NCI-H526 (cell line): Measurements from ENCODE around the gene PCDHGB5.
"Not testable (repeated sequence)": the region's sequence is repeated elsewhere in the genome, so short reads cannot be mapped to it uniquely, and the experiment has no call there.

Experiments
- DNase-seq, 2 experiments: peaks; one replicate each; lab custom pipeline; 2025; lab: John Stamatoyannopoulos, UW

The PCDHGB5 gene

GRCh38 chr5:141382469-141383294 lies 15.1 kb upstream of the PCDHGB5 start, which contains the start of gene PCDHGA7:
Gene PCDHGA7 (plus strand): TSS chr5:141382742. CDS start chr5:141382900, 158 bp downstream.
- DNase-seq, result no peak

GRCh38 chr5:141383345-141383744 lies 14.4 kb upstream of the PCDHGB5 start:
- no peak for DNase-seq

- DNase-seq, result no peak
Observed at GRCh38 chr5:141384471-141385267, 13.1 kb upstream of the PCDHGB5 start.

DNA sequence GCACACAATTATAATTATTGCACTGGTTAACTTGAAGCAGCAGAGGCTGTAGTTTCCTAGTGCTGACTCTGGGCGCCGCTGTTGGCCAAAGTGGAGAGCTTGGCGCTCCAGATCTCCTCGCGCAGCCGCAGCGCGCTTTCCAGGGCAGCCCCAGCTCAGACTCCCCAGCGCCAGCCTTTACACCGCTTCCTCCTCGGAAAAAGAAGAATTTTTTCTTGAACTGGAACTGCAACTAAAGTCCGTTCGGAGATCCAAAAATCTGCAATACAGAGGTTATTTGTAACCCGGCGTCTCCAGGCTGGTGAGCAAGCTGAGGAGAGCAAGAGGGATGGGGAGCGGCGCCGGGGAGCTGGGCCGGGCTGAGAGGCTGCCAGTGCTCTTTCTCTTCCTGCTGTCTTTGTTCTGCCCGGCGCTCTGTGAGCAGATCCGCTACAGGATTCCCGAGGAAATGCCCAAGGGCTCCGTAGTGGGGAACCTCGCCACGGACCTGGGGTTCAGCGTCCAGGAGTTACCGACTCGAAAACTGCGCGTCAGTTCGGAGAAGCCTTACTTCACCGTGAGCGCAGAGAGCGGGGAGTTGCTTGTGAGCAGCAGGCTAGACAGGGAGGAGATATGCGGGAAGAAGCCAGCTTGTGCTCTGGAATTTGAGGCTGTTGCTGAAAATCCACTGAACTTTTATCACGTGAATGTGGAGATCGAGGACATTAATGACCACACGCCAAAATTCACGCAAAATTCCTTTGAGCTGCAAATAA lies 10.0 kb upstream of the PCDHGB5 start, which contains the start of gene PCDHGB4:
TSS of gene PCDHGB4 (plus strand) at position 142 of the 755 bp plus-strand sequence. CDS start at position 329, 187 bp downstream.
- DNase-seq, result not testable (repeated sequence)

- no peak for DNase-seq
Observed at GRCh38 chr5:141388661-141389060, 9.1 kb upstream of the PCDHGB5 start.

GRCh38 chr5:141389153-141390042 lies 8.3 kb upstream of the PCDHGB5 start:
- DNase-seq, result no peak

DNA sequence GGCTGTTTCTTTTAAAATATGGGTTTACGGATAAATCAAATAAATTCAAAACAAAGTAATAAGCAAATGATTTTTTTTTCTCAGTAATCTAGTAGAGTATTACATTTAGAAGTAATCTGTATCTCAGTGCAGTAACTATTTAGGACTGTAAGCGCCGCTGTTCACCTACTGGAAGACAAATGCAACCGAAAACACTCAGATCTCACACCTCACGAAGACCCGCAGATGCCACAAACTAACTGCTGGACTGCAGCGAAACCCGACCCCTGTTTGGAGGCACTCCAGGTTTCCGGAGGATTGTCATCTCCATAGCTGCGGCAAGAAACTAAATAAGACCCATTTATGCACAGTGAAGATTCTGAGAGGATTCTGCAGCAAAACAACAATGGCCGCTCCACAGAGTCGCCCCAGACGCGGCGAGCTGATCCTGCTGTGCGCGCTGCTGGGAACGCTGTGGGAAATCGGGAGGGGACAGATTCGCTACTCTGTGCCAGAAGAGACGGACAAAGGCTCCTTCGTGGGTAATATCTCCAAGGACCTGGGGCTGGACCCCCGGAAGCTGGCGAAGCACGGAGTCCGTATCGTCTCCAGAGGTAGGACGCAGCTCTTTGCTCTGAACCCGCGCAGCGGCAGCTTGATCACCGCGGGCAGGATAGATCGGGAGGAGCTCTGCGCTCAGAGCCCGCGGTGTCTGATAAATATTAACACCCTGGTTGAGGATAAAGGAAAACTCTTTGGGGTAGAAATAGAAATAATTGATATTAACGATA lies 5.1 kb upstream of the PCDHGB5 start, which contains the start of gene PCDHGA8:
TSS of gene PCDHGA8 (plus strand) at position 205 of the 770 bp plus-strand sequence. CDS start at position 386, 181 bp downstream.
- peak in 1 of 2 experiments; percentile 0 for DNase-seq

DNA sequence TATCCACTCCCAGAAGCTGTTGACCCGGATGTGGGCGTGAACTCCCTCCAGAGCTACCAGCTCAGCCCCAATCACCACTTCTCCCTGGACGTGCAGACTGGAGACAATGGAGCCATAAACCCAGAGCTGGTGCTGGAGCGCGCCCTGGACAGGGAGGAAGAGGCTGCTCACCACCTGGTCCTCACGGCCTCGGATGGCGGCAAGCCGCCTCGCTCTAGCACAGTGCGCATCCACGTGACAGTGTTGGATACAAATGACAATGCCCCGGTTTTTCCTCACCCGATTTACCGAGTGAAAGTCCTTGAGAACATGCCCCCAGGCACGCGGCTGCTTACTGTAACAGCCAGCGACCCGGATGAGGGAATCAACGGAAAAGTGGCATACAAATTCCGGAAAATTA lies 4.5 kb upstream of the PCDHGB5 start:
- DNase-seq, result no peak

DNA sequence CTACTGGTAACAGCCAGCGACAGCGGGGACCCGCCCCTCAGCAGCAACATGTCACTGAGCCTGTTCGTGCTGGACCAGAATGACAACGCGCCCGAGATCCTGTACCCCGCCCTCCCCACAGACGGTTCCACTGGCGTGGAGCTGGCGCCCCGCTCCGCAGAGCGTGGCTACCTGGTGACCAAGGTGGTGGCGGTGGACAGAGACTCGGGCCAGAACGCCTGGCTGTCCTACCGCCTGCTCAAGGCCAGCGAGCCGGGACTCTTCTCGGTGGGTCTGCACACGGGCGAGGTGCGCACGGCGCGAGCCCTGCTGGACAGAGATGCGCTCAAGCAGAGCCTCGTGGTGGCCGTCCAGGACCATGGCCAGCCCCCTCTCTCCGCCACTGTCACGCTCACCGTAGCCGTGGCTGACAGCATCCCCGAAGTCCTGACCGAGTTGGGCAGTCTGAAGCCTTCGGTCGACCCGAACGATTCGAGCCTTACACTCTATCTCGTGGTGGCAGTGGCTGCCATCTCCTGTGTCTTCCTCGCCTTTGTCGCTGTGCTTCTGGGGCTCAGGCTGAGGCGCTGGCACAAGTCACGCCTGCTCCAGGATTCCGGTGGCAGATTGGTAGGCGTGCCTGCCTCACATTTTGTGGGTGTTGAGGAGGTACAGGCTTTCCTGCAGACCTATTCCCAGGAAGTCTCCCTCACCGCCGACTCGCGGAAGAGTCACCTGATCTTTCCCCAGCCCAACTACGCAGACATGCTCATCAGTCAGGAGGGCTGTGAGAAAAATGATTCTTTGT lies 3.2 kb upstream of the PCDHGB5 start:
- DNase-seq, result not testable (repeated sequence)

DNA sequence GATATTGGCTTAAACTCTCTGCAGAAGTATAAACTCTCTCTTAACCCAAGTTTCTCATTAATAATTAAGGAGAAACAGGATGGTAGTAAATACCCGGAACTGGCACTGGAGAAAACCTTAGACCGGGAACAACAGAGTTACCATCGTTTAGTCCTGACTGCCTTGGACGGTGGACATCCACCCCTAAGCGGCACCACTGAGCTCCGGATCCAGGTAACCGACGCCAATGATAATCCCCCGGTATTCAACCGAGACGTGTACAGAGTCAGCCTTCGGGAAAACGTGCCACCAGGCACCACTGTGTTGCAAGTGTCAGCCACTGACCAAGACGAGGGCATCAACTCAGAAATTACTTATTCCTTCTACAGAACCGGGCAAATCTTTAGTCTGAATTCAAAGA lies 861 bp downstream of the PCDHGB5 start:
- no peak for DNase-seq

GRCh38 chr5:141399555-141400258 lies 2.0 kb downstream of the PCDHGB5 start:
- no peak for DNase-seq

- DNase-seq, result peak; percentile 6 to 52
Observed at GRCh38 chr5:141402553-141403243, 5.0 kb downstream of the PCDHGB5 start, which contains the start of gene PCDHGA9. Gene PCDHGA9 (plus strand): TSS chr5:141402778. CDS start chr5:141402953, 175 bp downstream.

DNA sequence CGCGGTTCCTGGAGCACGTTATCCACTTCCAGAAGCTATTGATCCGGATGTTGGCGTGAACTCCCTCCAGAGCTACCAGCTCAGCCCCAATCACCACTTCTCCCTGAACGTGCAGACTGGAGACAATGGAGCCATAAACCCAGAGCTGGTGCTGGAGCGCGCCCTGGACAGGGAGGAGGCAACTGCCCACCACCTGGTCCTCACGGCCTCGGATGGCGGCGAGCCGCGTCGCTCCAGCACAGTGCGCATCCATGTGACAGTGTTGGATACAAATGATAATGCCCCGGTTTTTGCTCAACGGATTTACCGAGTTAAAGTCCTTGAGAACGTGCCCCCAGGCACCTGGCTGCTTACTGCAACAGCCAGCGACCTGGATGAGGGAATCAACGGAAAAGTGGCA lies 5.6 kb downstream of the PCDHGB5 start:
- DNase-seq, result no peak

DNA sequence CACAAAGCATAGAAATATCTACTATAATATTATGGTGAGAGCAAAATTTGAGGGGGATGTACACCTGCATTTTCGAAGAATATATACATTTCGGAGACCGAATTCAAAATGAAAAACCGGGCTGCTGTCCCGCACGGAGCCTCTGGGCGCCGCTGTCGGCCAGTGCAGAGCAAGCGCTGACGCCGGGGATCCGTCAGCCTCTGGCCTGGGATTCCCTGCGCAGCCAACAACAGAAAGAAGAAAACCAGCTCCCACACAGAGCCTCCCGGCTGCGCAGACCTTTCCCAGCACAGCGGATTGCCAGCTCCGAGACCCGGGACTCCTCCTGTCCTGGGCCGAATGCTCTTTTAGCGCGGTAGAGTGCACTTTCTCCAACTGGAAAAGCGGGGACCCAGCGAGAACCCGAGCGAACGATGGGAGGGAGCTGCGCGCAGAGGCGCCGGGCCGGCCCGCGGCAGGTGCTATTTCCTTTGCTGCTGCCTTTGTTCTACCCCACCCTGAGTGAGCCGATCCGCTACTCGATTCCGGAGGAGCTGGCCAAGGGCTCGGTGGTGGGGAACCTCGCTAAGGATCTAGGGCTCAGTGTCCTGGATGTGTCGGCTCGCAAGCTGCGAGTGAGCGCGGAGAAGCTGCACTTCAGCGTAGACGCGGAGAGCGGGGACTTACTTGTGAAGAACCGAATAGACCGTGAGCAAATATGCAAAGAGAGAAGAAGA lies 10.2 kb downstream of the PCDHGB5 start, which contains the start of gene PCDHGB6:
TSS of gene PCDHGB6 (plus strand) at position 232 of the 716 bp plus-strand sequence. CDS start at position 414, 182 bp downstream.
- peak in 1 of 2 experiments; percentile 23 for DNase-seq

DNA sequence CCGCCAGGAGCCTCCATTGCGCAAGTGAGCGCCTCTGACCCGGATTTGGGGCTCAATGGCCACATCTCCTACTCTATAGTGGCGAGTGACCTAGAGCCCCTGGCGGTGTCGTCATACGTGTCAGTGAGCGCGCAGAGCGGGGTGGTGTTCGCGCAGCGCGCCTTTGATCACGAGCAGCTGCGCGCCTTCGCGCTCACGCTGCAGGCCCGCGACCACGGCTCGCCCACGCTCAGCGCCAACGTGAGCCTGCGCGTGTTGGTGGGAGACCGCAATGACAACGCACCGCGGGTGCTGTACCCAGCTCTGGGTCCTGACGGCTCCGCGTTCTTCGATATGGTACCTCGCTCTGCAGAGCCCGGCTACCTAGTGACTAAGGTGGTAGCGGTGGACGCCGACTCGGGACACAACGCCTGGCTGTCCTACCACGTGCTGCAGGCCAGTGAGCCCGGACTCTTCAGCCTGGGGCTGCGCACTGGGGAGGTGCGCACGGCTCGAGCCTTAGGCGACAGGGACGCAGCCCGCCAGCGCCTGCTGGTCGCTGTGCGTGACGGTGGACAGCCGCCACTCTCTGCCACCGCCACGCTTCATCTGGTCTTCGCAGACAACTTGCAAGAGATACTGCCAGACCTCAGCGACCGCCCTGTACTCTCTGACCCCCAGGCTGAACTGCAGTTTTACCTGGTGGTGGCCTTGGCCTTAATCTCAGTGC lies 12.0 kb downstream of the PCDHGB5 start:
- no peak for DNase-seq

- no peak for DNase-seq
Observed at GRCh38 chr5:141411575-141411974, 13.8 kb downstream of the PCDHGB5 start.
